Activated naive CD4-positive, alpha-beta T cell (primary cell): ENCODE measurements around the gene GULP1.
"Not testable (repeated sequence)": the region's sequence is repeated elsewhere in the genome, so short reads cannot be mapped to it uniquely, and the experiment has no call there.

Source experiments
- DNase-seq, 4 experiments: peaks; one replicate each; lab custom pipeline; 2025; lab: John Stamatoyannopoulos, UW

Gene GULP1

GRCh38 chr2:188605609-188606584 lies 314.2 kb downstream of the GULP1 start:
- DNase-seq: not testable (repeated sequence)

- not testable (repeated sequence) for DNase-seq
Measured at GRCh38 chr2:188606596-188606995, 314.9 kb downstream of the GULP1 start.

DNA sequence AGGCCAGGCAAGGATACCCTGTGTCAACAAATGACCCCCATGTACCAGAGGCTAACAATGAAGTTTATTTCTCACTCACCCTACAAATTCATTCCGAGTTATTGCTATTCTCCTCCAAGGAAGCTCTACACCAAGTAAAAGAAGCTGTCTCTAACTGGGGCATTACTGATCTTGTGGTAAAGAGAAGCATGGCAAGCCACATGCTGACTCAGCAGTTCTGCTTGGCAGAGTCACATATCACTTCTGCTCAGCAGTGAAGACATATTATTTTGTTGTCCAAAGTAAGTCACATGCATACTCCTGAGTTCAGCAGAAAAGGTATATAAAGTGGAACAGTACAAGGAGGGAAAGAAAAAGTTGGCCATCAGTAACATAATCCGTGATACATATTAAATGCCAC lies 315.8 kb downstream of the GULP1 start:
- no peak for DNase-seq

DNA sequence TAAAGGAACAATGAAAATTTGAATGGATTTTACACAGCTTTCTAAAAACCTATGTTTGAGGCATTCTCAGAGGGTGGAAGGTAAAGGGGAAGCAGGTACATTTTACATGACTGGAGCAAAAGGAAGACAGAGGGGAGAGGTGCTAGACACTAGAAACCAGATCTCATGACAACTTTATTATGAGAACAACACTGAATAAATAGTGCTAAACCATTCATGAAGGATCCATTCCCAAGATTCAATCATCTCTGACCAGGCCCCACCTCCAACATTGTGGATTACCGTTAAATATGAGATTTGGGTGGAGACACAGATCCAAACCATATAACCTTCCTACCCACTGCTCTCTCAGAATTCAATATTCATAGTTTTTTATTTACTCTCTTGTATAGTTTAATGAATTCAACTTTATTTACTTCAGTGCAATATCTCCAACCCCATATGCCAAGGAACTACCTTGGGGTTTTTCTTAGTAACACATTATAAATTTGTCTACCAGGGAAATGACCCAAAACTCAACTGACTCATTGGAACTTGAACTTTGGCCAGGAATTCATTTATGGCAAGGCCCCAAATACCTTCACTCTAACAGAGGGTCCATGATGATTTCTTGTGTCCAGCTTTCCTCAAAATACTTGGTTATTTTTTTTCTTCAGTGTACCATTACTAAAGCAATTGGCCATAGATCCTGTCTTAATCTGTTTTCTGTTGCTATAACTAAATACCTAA lies 317.8 kb downstream of the GULP1 start:
- DNase-seq: no peak

DNA sequence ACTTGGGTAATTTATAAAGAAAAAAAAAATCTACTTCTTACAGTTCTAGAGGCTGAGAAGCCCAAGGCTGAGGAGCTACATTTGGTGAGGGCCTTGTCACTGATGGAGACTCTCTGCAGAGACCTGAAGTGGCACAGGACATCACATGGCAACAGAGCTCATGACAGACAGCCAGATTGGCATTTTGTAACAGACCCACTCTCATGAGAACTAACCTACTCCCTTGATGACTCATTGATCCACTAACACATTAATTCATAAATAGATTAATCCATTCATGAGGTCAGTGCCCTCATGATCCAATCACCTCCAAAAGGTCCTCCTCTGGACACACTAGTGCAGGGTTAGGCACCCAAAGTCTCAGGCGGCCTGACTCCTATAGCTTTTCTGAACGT lies 318.4 kb downstream of the GULP1 start:
- DNase-seq: no peak

DNA sequence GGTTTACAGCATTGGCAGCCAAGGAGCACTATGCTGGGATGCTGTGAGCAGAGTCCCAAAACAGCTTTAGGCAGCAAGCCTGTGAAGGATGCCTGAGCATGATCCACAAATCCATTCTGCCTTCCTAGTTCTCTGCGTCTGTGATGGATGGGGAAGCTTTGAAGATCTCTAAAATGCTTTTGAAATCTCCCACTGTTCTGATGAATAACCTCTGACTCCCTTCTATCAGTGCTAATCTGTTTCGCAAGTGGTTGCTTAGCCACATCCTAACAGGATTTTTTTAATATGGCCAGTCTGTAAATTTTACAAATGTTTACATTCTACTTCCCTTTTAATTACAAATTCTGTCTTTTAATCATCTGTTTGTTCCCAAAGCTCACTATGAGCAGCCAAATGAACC lies 319.2 kb downstream of the GULP1 start:
- DNase-seq: no peak

DNA sequence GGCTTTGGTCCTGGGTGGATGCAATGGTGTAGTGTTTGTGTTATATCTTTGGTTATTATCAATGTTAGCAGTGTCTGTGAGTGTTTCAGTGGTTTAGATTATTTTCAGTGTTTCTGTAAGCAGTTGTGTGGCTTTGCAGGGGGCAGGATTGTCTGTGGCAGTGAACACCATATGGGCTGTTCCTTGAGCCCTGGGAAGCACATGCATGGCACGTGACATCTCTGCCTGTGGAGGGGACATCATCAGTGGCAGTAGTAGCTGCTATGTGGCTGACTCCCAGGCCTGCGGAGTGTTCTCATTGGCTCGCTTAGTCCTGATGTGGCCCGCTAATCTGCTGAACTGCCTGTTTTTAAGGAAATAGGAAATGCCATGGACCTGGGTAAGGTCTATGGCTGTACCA lies 327.5 kb downstream of the GULP1 start:
- DNase-seq: no peak

- DNase-seq: no peak
Measured at GRCh38 chr2:188620916-188621315, 329.2 kb downstream of the GULP1 start.

- no peak for DNase-seq
Measured at GRCh38 chr2:188622601-188623260, 331.1 kb downstream of the GULP1 start.

GRCh38 chr2:188623995-188624643 lies 332.4 kb downstream of the GULP1 start:
- no peak for DNase-seq

DNA sequence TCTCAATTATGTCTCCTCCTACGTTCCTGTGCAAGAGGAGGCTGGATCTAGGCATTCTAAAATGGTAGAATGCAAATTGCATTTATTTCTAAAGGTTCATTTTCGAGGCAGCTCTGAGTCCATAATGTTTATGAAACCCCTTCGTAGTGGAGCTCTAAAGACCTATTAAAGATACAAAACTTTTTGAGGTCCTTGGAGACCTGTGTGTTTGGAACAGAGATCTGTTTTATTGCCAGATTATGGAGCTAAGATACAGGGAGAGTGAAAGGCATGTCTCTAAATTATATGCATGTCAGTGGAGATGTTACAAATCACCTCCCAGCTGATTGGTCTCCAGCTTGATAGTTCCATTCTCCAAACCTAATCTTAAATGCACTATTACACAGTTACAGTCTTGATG lies 335.8 kb downstream of the GULP1 start:
- DNase-seq: no peak

DNA sequence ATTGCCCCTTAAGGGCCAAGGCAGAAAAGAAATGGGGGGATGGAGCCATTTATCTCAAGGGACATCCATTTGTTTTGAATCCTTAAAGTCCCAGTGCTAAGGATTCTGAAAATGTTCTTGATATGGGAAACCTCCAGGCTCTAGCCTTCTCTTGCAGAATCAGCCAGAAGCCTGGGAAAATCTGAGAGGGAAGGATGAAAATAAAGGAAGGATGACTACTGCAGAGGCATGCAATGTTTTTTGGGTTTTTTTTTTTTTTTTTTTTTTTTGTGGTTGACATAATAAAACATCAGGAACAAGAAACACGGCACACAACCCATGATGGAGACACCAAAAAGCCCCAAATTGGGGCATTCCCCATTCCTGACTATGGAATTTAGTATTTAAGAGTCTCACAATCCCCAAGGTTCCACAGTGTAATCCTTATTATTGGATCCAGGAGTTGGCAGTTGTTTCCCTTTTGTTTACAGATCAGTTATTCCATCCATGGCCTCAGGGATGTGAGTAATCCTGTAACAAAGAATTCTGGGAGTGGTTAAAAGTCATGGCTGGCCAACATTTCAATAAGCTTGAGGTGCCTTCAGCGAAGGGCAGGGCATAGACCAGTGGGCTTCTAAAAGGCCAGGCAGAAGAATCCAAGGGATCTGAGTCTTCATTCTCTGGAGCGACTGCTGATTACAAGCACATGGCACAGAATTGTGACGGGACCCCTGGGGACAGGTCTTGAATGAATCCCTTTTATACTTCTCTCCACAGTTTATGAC lies 337.5 kb downstream of the GULP1 start:
- DNase-seq: no peak

DNA sequence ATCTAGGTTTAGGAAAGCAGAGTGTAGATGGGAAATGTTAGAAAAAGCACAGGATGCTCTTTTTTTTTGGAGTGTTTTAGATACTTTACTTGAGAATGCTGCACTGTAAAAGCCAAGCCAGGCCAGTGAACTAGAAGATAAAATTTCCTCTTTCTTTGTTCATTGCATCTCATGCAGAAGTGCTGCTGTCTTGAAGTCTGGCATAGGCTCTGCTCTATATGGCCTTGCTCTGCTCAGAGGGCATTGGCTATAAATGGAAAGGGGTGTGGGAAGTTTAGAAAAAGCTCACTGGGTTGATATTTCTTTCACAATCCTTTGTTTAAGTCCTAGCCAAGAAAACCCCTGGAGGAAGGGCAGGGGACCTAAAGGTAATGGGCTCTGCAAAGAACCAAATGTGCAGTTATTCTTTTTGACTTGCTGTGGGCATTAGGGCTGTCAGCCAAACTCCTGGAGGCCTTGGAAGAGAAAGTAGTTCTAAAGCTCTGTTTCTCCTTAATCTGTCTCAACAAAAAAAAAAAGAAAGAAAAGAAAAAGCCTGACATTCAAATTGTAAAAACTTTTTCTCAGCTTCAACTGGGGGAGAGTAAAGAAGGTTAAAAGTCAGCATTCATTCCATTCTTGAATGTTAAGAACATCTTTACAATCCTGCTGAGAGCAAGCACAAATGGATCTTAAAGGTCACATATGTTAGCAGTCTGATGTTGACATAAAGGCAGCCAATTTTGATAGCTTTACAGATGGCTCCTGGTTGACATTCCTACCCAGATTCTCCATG lies 338.3 kb downstream of the GULP1 start:
- DNase-seq: no peak

DNA sequence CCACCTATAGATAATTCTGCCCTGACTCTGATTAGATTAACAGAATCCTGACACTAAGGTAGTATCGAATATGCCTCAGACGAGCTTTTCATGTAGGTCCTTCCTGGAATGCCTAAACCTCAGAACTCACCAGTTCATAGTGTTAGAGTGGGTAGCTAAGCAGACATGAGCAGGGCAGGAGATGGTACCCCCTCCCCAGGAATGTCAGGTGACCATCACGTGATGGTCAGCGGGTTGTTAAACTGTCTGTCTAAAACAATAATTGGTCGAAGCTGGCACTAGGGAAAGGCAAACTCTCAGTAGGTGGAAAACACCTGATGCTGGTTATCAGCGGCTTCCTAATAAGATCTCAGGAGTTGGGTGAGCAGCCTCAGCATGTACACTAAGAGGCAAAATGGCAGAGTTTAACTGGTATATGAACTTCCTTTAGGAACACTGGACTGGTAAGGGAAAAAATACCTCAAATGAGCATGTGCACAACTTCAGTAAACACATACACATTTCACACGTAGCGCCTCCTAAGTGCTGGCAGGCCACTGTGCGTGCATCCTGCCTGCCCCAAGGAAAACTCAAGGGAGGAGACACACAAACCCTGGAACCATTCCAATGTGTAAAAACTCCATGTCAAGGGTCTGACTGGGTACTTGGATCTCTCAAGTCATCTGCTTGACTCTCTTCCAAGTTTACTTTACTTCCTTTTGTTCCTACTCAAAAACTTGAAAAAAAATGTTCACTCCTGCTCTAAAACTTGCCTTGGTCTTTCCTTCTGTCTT lies 339.5 kb downstream of the GULP1 start:
- DNase-seq: no peak

DNA sequence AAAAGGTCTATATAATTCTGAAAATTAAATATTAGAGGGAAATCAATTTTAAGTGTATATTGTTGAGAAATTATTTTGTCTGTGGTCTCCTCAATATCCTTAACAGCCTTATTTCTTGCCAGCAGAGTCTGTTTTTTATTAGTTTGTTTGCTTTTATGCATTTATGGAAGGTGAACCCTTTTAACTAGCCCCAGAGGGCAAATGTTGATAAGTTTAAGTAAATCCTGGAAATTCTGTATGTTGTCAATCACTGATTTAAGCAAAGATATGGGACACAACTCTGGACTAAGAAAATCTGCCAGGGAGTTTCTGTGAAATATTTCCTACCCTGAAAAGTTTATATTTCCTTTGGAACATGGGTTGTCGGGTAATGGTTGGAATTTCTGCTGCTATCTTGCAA lies 343.0 kb downstream of the GULP1 start:
- DNase-seq: no peak
